ENCODE results near the gene ITGA2. TPM values are rescaled to one million over a fixed set of nuclear protein-coding genes. Genes with fewer than 3 reads are reported as not detected.

ITGA2 gene
- total and polyA plus RNA-seq, 2 of the 8 experiments (the other 6 are each of a cell fraction or from before 2014, with no cell fraction given) = 1.4 to 7.7 TPM

- POLR2A ChIA-PET (ENCODE audit: partially characterized antibody) = no interaction called here
- no peak for FAIRE-seq
- TF ChIP-seq TEAD4 (IDR thresholded peaks at IDR 0.05; ENCODE audit: low read depth, low read length) = no peak
- TF ChIP-seq BRCA1 (IDR thresholded peaks at IDR 0.05; ENCODE audit: low read depth, low read length) = no peak
- TF ChIP-seq CHD1 (IDR thresholded peaks at IDR 0.05; ENCODE audit: low read depth, low read length) = no peak
- TF ChIP-seq RXRA (IDR thresholded peaks at IDR 0.05; ENCODE audit: insufficient read depth, low read depth, low read length) = no peak
- TF ChIP-seq SIRT6 (IDR thresholded peaks at IDR 0.05; ENCODE audit: low read length) = no peak
- TF ChIP-seq SP4 (IDR thresholded peaks at IDR 0.05; ENCODE audit: low read length) = no peak
- TF ChIP-seq TAF1 (IDR thresholded peaks at IDR 0.05; ENCODE audit: low read depth, low read length) = no peak
- no peak for TF ChIP-seq POLR2AphosphoS5 (IDR thresholded peaks at IDR 0.05; ENCODE audit: low read depth, low read length)
- no peak for TF ChIP-seq SAP30 (IDR thresholded peaks at IDR 0.05; ENCODE audit: insufficient read depth, insufficient replicate concordance, low read length)
- TF ChIP-seq KDM5A (IDR thresholded peaks at IDR 0.05; ENCODE audit: low read length) = no peak
- no peak for TF ChIP-seq GTF2F1 (IDR thresholded peaks at IDR 0.05; ENCODE audit: borderline replicate concordance, low read depth, low read length)
- TF ChIP-seq BACH1 (IDR thresholded peaks at IDR 0.05; ENCODE audit: low read length) = no peak
- no peak for TF ChIP-seq KDM4A (IDR thresholded peaks at IDR 0.05; ENCODE audit: low read depth, low read length, severe bottlenecking)
- no peak for TF ChIP-seq ATF3 (IDR thresholded peaks at IDR 0.05; ENCODE audit: insufficient read depth, low read depth, low read length)
- no peak for TF ChIP-seq SIN3A (conservative IDR thresholded peaks at IDR 0.05 in 1 of 2, IDR thresholded peaks at IDR 0.05 in 1 of 2; ENCODE audit: low read depth in 1 of 2, low read length in 2 of 2)
- TF ChIP-seq EP300 (IDR thresholded peaks at IDR 0.05; ENCODE audit: borderline replicate concordance in 1 of 2, low read depth in 2 of 2, low read length in 2 of 2) = no peak
Measured at GRCh38 chr5:53034832-53035231, 45.7 kb downstream of the ITGA2 start.

More at GRCh38 chr5:53034832-53035231, 45.7 kb downstream of the ITGA2 start:
- H2AFZ ChIP-seq (ENCODE audit: low read length) = no peak overlapping the region
- no peak overlapping the region for H2BK12ac ChIP-seq (ENCODE audit: low read depth, low read length)
- CTCF ChIA-PET (ENCODE audit: partially characterized antibody) = interaction anchor here (0.6 to 2.9 kb wide), 20 partner anchors 10 to 866 kb away, joined by 3 to 32 read pairs (median 6); no protein-coding TSS in a partner anchor
- no peak overlapping the region for H3K4me3 ChIP-seq (ENCODE audit: extremely low read depth in 1 of 4, insufficient read depth in 2 of 4, low read depth in 3 of 4, low read length in 4 of 4)
- H2BK120ac ChIP-seq (replicated peaks; ENCODE audit: low read depth, low read length) = no peak overlapping the region
- no peaks in the 10 kb centered on the region for H3K36me3 ChIP-seq (ENCODE audit: control insufficient read depth in 2 of 4, insufficient read depth in 4 of 4, low read length in 3 of 4)
- no peaks in the 10 kb centered on the region for H3K4me1 ChIP-seq (replicated peaks in 1 of 4; ENCODE audit: control insufficient read depth in 3 of 4, insufficient read depth in 4 of 4, low read length in 3 of 4)
- H3K56ac ChIP-seq (replicated peaks; ENCODE audit: insufficient read length, low read depth, low read length) = no peak overlapping the region
- no peaks in the 10 kb centered on the region for H3K79me2 ChIP-seq (ENCODE audit: control insufficient read depth in 1 of 2, insufficient read depth in 2 of 2, low read length in 2 of 2)
- DNase-seq (ENCODE audit: low read depth in 1 of 2, low spot score in 2 of 2) = no peak
- H4K5ac ChIP-seq (ENCODE audit: insufficient read length, low read depth, low read length) = no peak overlapping the region
- H4K91ac ChIP-seq (replicated peaks; ENCODE audit: insufficient read length, low read length) = no peak overlapping the region
- H3K14ac ChIP-seq (ENCODE audit: insufficient read length) = no peak overlapping the region
- H3K27ac ChIP-seq (ENCODE audit: low read depth, low read length) = no peak overlapping the region
- H3K4me2 ChIP-seq (ENCODE audit: insufficient read depth in 1 of 2, low read depth in 2 of 2, low read length in 2 of 2) = no peak overlapping the region
- H2AK5ac ChIP-seq (ENCODE audit: low read depth, low read length) = no peak overlapping the region
- no peak overlapping the region for H3K9ac ChIP-seq (replicated peaks in 1 of 4; ENCODE audit: extremely low read depth in 1 of 4, low read depth in 3 of 4, low read length in 3 of 4)
- H2BK5ac ChIP-seq (ENCODE audit: low read depth, low read length) = no peak overlapping the region
- H4K20me1 ChIP-seq (replicated peaks in 1 of 2; ENCODE audit: control insufficient read depth in 1 of 2, insufficient read depth in 2 of 2, low read length in 2 of 2) = no peaks in the 10 kb centered on the region
- H3K9me3 ChIP-seq (ENCODE audit: insufficient read depth in 2 of 2, low read depth in 1 of 2, low read length in 1 of 2) = no peaks in the 10 kb centered on the region
- H4K8ac ChIP-seq (ENCODE audit: extremely low read depth, insufficient read depth, low read length) = no peak overlapping the region
- H2BK20ac ChIP-seq (ENCODE audit: low read length) = no peak overlapping the region
- no peak overlapping the region for H3K23ac ChIP-seq (ENCODE audit: insufficient read length)
- no peak overlapping the region for H3K18ac ChIP-seq (ENCODE audit: extremely low read depth, low read length)
- H3K23me2 ChIP-seq (ENCODE audit: low read depth, low read length) = no peaks in the 10 kb centered on the region
- H2BK15ac ChIP-seq (ENCODE audit: low read length) = no peak overlapping the region
- no peaks in the 10 kb centered on the region for H3K27me3 ChIP-seq (replicated peaks in 1 of 4; ENCODE audit: control insufficient read depth in 3 of 4, extremely low read depth in 1 of 4, insufficient read depth in 3 of 4, low read length in 3 of 4)
- no peaks in the 10 kb centered on the region for H3K79me1 ChIP-seq (ENCODE audit: low read depth, low read length)
- no peak overlapping the region for H3K4ac ChIP-seq (replicated peaks; ENCODE audit: insufficient read length, low read depth, low read length)

Measured in H1 (cell line).